Pancreas (tissue), 10 donors: ENCODE results near the gene ANKH. TPM values are rescaled to one million over a fixed set of nuclear protein-coding genes. Genes with fewer than 3 reads are reported as not detected.
A peak's percentile ranks its signal among the peaks of the same experiment; 100 is the strongest.
"Not testable (repeated sequence)": the region's sequence is repeated elsewhere in the genome, so short reads cannot be mapped to it uniquely, and the experiment has no call there.

Experiments
- ATAC-seq, 4 donors: fragments of 200-7000 bp; cut with Tn5 transposase; one replicate each; pipeline versions ENCODE4 v1.8.0 to v1.9.1; 2020; ENCODE audit warnings: mild to moderate bottlenecking in 4 of 4, moderate library complexity in 4 of 4
- DNase-seq, 6 donors: peaks; one replicate each; pipeline ENCODE4 v3.0.0-alpha.2; 2020
- FAIRE-seq: peaks from 2 replicates; lab custom pipeline; 2012; peaks lifted over from hg19 to GRCh38; lab: Jason Lieb, UNC
- H3K27ac ChIP-seq, 4 donors: fragments of 200-600 bp; sonication (generic); 1 replicate in 3 of 4; 2 replicates in 1 of 4; pipeline versions ENCODE4 v1.5.0 to v1.8.0; 2020
- H3K27me3 ChIP-seq, 4 donors: fragments of 200-600 bp; one replicate each; pipeline ENCODE4 v1.8.0; 2021
- H3K36me3 ChIP-seq, 3 donors: fragments of 200-600 bp; sonication (generic) in 1 of 3; one replicate each; pipeline versions ENCODE4 v1.5.0 to v1.8.0; 2020 to 2021
- H3K4me1 ChIP-seq, 3 donors: fragments of 200-600 bp; one replicate each; pipeline ENCODE4 v1.8.0; 2021
- H3K4me3 ChIP-seq, 4 donors: fragments of 200-600 bp; sonication (generic) in 2 of 4; one replicate each; pipeline versions ENCODE4 v1.5.0 to v1.8.0; 2020 to 2021
- H3K9me3 ChIP-seq, 4 donors: fragments of 200-600 bp; one replicate each; pipeline ENCODE4 v1.8.0; 2021
- CTCF ChIP-seq, 4 donors: fragments of 200-600 bp; sonication (generic) in 3 of 4; IDR thresholded peaks; one replicate each; pipeline versions ENCODE4 v1.5.0 to v1.8.0; 2021; ENCODE audit warnings: antibody characterized with exemption in 4 of 4
- WGBS, 2 donors: extraction: QIAGEN DNeasy Blood & Tissue Kit; methylation state at CpG; one replicate each; pipeline ENCODE4 v1.1.7; 2013; 5-methylcytosine and 5-hydroxymethylcytosine counted together
- intact Hi-C, 3 donors: fragments of 100-400 bp; cut with DNase I; formaldehyde crosslinking; loops; one replicate each; pipeline versions ENCODE4 v1.11.1 to v1.14.2; 2022
- polyA plus RNA-seq, 2 donors: library from polyadenylated mRNA; stranded (reverse); fragments of 200-250 nt; gene quantifications; one replicate each; pipeline ENCODE4 v1.2.3, GENCODE V29; 2013
- total RNA-seq, 6 donors: library from RNA; stranded (reverse); fragmentation: NEBNext Ultra II Directional in 4 of 6; extraction: Animal tissue kit (Norgen Biotek cat#: 25700) in 4 of 6; gene quantifications; one replicate each; pipeline versions ENCODE4 v1.2.1 to v1.2.4, GENCODE V29; 2021 to 2023
- donor health status: healthy with polysubstance abuse.
- donor health status: DM: no; HTN: no; CAD: no; lungs with moderate emphysema.
- donor health status: DM: no; HTN: no; CAD: no.
- donor health status: control.
- donor health status: control.
- donor health status: Bipolar disorder and iron deficiency.
- donor health status: DM: yes; HTN: yes; CAD: no.
- donor health status: DM: no; HTN: no; CAD: no.
- donor health status: DM: no; HTN: no; CAD: no.
- donor health status: DM: yes; HTN: yes; CAD: no.

Gene ANKH
- total RNA-seq: 10 to 100 TPM; 26.9 to 48.6 (median 40.3) TPM
- polyA plus RNA-seq: 10 to 100 TPM; 11.8 to 36.0 TPM

GRCh38 chr5:14871214-14872069 is at the start of gene ANKH:
Gene ANKH (minus strand): TSS chr5:14871778. CDS start chr5:14871447, 331 bp downstream.
- intact Hi-C loops: no loop called here
- no peak for TF ChIP-seq CTCF (IDR thresholded peaks at IDR 0.05)
- no peaks in the 10 kb centered on the region for H3K9me3 ChIP-seq
- H3K4me1 ChIP-seq: peaks cover 0 to 5% (median 3%) of the 10 kb centered on the region in 3 donors
- peak within 1 kb of the TSS; percentile 52 to 72 (median 58) for H3K4me3 ChIP-seq
- no peaks in the 10 kb centered on the region for H3K36me3 ChIP-seq
- ATAC-seq (peak; percentile 89 to 93 (median 92)), DNase-seq (peak; percentile 70 to 93 (median 84)), FAIRE-seq (no peak)
- H3K27me3 ChIP-seq: no peaks in the 10 kb centered on the region
- peak within 1 kb of the TSS; percentile 45 to 87 (median 65) for H3K27ac ChIP-seq
- WGBS, 2 donors: 0 to 1% methylated on average over 53 to 115 of the region's 115 CpGs

GRCh38 chr5:14920121-14920520 is 48.5 kb upstream of the ANKH start:
- intact Hi-C loops: no loop called here
- ATAC-seq: no peak
- TF ChIP-seq CTCF (IDR thresholded peaks at IDR 0.05): no peak

GRCh38 chr5:14919106-14919505 is 47.5 kb upstream of the ANKH start:
- H3K9me3 ChIP-seq, intact Hi-C loops: not testable (repeated sequence)

More at GRCh38 chr5:14920121-14920520, 48.5 kb upstream of the ANKH start:
- Histone ChIP-seq H3K36me3 (no peaks in the 10 kb centered on the region), H3K9me3 (no peaks in the 10 kb centered on the region), H3K27me3 (no peaks in the 10 kb centered on the region), H3K27ac (no peak overlapping the region), H3K4me3 (no peak overlapping the region), H3K4me1 (peaks cover 0 to 6% (median 5%) of the 10 kb centered on the region in 3 donors)
- no peak for DNase-seq
- 86 to 90% methylated on average over 3 of the region's 3 CpGs for whole genome bisulfite sequencing, 2 donors
- FAIRE-seq: no peak

GRCh38 chr5:14917719-14918118 is 46.1 kb upstream of the ANKH start:
- DNase-seq (no peak), ATAC-seq (no peak), FAIRE-seq (no peak)
- intact Hi-C loops: no loop called here
- Histone ChIP-seq H3K4me3 (no peak overlapping the region), H3K9me3 (no peaks in the 10 kb centered on the region), H3K27ac (no peak overlapping the region), H3K27me3 (no peaks in the 10 kb centered on the region), H3K4me1 (peaks cover 0 to 4% (median 0%) of the 10 kb centered on the region in 3 donors), H3K36me3 (no peaks in the 10 kb centered on the region)
- 73 to 77% methylated on average over 2 of the region's 2 CpGs for WGBS, 2 donors
- TF ChIP-seq CTCF (IDR thresholded peaks at IDR 0.05): no peak

More at GRCh38 chr5:14919106-14919505, 47.5 kb upstream of the ANKH start:
- DNase-seq, FAIRE-seq, H3K4me1 ChIP-seq, H3K4me3 ChIP-seq, H3K36me3 ChIP-seq, H3K27me3 ChIP-seq, ATAC-seq, H3K27ac ChIP-seq: not testable (repeated sequence)
- 84 to 100% methylated on average over 2 of the region's 2 CpGs for WGBS, 2 donors

GRCh38 chr5:14915291-14915952 is 43.8 kb upstream of the ANKH start:
- intact Hi-C loops: no loop called here

More at GRCh38 chr5:14915291-14915952, 43.8 kb upstream of the ANKH start:
- TF ChIP-seq CTCF (IDR thresholded peaks at IDR 0.05): no peak
- H3K4me1 ChIP-seq: no peaks in the 10 kb centered on the region
- H3K9me3 ChIP-seq: no peaks in the 10 kb centered on the region
- FAIRE-seq: no peak
- no peak overlapping the region for H3K4me3 ChIP-seq
- H3K27ac ChIP-seq: no peak overlapping the region
- no peaks in the 10 kb centered on the region for H3K27me3 ChIP-seq
- H3K36me3 ChIP-seq: no peaks in the 10 kb centered on the region
- no peak for DNase-seq
- ATAC-seq: no peak
- 73 to 76% methylated on average over 10 of the region's 10 CpGs for WGBS, 2 donors
